ENCODE measurements around the gene SCG3.

The SCG3 gene

DNA sequence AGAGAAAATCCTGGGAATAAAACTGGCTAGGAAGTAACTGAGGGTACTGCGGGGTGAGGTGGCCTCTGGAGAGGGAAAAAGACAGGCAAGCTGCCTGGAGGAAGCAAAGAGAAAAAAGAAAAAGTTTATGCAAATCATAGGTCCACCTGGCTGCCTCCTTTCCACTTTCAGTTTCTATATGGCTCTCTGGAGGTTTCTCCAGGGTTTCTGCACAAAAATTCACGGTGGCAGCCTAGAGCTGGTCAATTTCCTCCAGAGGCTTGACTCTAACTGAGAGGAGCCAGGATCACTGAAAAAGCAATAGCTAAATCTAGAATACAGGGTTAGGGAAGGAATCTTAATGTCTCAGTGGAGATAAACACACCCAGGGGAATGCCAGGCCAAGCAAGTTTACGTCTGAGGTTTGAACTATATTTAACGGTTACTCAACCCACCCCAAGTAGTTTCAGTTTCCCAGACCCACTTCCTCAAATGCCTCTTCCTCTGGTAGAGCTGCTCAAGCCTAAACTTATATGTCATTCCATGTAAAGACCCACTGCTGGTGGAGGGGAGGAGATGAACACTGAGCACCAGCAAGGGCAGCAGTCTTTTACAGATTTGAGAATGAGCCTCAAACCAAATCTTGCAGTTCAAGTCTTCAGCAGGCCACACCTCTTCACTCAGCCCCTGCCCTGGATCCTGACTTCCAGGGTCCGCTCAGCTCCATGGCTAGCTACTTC lies 50.4 kb downstream of the SCG3 start:
- DNase-seq: peak; percentile 10

DNA sequence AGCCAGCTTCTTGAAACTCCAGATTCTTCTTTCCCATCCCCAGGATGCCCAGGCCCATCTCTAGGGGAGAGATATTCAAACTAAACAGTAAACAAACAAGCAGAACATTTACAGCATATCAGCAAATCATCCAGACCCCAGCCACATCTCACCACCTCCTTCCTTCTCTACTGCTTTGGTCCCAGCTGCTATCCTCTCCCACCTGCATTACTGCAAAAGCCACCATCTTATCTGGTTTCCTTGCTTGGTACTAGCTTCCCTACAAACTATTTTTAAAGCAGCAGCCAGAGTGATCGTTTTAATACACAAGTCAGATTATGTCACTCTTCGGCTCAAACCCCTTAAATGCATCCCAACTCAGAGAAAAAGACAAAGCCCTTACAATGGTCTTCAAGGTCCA lies 51.3 kb downstream of the SCG3 start:
- no peak for DNase-seq

DNA sequence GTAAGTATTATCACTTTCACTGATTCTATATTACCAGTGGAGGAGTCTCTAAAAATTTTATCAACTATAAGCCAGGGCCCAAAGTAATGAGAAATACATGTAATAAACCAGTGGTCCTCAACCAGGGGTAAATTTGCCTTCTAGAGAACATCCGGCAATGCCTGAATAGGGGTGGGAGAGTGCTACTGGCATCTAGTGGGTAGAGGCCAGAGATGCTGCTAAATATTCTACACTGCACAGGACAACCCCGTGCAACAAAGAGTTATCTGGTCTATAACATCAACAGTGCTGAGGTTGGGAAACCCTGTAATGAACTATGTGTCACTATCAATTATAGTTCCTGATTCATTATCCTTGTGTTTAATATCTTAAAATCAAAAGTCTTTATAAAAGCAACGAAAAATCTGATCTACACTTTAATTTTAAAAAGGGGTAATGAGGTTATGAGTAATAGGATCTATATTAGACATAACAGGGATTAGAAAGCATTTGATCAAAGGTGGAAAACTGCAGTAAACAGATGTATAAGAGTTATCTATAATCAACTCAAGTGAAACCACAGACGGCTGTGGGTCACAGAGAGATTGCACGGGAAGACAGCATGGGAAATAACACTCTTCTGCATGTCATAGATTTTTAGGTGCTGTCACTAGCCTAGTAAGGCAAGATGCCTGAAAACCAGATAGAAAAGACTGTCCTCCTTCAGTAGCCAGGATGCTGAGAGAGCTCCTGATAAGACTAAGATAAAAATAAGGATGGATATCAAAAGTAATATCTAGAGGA lies 54.1 kb downstream of the SCG3 start:
- DNase-seq: no peak

DNA sequence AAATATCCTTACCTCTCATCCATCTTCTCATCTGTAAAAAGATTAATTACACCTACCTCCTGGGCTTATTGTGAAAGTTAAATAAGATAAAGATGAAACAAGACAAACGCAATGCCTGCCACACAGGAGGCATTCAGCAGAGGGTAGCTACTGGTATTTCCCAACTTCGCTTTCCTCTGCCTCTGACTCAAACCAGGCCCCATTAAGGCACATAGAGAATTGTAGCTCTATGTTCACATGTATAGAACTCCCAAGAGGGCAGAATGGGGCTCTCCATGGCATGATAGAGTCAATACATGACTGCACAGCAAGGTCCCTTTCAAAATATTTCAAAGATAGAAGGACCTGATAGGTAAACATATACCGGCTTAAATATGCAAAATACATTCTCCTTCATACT lies 54.8 kb downstream of the SCG3 start:
- no peak for DNase-seq

DNA sequence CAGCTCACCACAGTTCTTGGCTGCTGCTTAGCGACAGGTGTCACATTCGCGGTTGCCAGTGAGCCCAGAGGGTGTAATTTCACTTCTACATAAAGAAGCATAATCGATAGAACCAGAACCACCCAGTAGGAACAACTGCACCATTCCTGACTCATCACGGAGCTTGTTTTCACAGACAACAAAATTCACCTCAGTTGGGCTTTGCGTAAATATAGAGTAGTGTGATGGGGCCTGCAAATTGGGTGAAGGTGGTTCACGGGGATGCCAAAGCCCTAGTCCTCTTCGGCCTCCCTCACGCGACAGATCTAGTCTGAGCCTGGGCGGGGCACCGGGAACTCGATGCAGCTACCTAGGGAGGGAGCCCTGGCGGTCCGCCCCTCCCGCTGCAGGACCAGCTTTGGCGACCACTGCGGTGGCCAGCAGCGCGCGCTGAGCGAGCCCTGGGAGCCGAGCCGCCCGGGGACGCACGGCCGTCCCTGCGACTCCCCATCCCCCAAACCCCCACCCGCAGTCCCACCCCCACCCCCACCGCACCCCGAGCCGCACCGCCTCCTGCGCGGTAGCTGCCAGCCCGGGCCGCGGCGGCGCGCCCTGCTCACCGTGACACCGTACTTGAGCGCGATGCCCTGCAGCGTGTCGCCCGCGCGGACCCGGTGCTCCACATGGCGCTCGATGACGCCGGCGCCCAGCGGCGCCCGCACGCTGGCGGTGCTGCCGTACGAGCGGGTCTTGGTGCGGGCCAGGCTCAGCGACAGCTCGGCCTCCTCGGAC lies 55.6 kb downstream of the SCG3 start:
- peak; percentile 34 for DNase-seq

DNA sequence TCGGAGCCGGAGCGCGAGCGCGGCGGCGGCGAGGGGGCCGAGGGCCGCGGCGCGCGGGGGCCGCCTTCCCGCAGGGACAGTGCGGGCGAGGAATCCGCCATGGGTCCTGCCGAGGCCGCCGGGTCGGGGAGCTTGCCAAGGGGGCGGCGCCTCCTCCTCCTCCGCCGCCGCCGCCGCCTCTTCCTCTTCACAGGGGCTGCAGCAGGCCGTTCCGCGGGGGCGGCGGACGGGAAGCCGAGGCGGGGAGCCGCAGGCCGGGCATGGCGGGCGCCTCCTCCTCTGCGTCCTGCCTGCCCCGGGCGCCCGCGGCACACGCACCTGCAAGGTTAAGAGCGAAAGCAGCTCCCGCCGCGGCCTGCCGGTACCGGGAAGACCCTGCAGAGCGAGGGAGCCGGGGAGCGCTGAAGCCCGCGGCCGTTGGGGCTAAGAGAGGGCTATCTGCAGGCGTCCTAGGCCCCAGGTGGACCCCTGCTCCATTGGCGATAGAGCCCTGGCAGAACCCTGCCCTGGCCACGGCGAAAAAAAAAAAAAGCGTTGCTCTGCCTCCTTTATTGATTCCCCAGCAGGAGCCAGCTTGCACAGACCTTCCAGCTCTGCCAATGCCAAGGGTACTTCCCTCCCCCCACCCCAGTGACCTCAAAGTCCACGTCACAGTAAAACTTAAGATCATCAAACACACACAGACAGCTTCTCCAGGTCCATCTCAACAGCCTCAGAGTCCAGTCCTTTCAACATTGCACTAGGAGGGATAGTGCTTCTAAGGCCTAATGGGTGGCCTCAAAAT lies 56.4 kb downstream of the SCG3 start, which contains the start of gene LYSMD2:
TSS of gene LYSMD2 (minus strand) at position 134 of the 784 bp plus-strand sequence. CDS start at position 101, 33 bp downstream.
- peak; percentile 57 for DNase-seq

DNA sequence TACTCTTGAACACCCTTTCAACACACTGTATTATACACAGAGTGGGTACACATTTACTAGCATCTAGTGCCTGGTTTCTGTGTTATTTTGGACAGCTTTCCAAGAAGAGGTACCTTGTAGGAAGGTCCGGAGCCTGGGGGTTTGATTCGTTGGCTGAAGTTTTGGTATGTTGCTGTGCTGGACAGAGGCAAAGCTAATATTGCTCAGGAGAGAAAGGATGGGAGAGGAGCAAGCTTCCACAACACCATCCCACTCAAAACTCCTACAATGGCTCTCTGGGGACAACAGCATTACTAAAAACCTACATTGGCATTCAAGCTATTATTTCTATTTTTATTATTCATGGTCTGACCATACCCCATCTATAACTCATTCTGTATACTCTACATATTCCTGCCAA lies 57.2 kb downstream of the SCG3 start:
- no peak for DNase-seq

DNA sequence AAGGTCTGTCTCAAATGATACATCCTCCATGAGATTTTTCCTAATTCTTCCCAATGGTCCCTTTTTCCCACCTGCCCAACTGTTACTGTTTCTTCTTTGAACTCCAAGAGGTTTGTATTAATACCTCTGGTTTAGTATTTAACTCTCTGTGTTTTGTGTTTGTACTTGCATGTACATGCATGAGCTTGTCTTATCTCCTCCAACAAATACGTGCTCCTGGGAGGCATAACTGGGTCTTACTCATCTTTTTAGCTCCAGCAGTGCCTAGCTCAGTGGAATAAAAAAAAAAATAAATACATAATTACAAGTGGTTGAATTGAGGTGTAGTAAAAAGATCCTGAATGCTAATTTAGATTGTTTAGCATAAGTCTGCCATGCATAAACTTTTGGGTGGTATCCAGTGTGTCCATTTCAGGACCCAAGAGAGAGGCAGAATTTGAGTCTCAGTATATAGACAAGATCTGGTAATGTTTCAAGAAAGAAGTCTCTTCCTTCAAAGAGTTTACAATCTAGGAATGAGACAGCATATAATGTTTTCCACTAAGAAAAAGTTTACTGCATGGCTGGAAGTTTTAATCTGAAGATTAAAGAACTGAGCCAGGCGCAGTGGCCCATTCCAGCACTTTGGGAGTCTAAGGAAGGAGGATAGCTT lies 57.9 kb downstream of the SCG3 start:
- no peak for DNase-seq

DNA sequence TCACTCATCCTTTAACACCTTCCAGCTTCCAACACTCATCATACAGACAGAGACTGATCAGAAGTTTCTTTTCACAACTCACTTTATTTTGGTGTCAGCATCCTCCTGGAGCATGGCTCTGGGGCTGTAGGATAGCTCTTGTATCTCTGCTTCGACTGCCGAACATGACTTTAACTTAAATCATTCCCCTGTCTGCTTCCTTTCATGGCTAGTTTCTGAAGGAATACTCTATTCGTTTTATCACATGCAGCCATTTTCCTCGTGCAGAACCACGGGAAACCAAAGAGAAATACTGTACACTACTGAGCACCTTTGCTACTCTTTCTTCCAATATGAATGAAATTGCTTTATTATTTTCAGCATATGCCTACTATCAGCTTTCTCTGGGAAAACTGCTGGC lies 68.0 kb downstream of the SCG3 start:
- no peak for DNase-seq

DNA sequence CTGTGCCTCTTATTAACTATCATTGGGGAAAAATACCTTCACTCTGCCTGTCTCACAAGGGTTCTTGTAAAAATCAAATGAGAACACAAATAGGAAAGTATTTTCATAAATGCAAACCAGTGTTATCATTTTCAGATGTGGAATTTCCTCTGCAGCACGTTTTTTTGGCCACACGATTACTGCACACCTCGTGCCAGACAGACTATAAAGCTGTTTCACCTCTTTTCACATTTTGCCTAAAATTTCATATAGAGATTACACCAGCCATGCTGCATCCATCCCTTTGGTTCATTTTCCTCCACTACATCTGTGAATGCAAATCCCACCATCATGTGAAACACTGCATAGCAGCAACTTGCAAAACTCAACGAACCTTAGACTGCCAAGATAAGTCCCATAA lies 68.9 kb downstream of the SCG3 start:
- DNase-seq: no peak

DNA sequence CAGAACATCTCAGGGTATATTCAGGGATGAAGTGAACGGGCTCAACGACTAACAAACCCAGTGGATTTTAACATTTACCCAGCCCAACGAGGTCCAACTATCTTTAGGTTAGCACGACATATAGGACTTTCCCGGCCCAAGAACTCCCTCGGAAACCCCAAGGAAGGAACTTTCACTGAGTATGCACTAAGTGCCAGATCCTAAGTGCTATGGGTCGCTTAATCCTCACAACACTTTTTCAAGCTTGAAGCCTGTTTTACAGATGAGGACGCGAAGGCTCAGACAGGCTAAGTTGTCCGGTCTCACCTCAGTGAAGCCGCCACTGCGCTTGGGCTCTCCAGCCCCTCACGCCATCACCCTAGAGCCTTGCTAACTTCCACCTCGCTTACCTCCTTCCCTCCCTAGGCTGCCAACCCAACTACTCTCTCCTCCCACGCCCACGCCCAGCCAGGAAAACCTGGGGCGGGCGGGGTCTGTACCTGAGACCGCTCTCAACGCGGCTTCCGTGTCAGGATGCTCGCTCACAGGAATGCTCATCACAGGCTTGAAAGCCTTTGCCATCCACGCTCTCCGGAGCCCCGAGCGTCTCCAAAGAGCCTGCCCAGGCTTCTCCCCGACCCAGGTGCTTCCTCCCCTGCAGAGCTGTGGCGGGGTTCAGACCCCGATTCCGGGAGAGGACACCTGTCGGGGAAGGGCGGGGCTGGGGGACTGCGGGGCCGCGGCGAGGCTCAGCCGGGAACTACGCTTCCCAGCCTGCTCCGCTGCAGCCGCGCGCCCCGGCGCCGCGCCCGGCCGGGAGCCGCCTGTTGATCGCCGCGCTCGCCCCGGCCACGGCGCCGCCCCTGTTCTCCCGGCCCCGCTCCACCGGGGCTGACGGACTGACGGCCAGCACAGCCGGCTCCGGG lies 69.7 kb downstream of the SCG3 start, which contains the start of gene TMOD2:
TSS of gene TMOD2 (plus strand) at position 806 of the 905 bp plus-strand sequence. CDS start 14,845 bp downstream, outside the sequence.
- peak; percentile 40 for DNase-seq

DNA sequence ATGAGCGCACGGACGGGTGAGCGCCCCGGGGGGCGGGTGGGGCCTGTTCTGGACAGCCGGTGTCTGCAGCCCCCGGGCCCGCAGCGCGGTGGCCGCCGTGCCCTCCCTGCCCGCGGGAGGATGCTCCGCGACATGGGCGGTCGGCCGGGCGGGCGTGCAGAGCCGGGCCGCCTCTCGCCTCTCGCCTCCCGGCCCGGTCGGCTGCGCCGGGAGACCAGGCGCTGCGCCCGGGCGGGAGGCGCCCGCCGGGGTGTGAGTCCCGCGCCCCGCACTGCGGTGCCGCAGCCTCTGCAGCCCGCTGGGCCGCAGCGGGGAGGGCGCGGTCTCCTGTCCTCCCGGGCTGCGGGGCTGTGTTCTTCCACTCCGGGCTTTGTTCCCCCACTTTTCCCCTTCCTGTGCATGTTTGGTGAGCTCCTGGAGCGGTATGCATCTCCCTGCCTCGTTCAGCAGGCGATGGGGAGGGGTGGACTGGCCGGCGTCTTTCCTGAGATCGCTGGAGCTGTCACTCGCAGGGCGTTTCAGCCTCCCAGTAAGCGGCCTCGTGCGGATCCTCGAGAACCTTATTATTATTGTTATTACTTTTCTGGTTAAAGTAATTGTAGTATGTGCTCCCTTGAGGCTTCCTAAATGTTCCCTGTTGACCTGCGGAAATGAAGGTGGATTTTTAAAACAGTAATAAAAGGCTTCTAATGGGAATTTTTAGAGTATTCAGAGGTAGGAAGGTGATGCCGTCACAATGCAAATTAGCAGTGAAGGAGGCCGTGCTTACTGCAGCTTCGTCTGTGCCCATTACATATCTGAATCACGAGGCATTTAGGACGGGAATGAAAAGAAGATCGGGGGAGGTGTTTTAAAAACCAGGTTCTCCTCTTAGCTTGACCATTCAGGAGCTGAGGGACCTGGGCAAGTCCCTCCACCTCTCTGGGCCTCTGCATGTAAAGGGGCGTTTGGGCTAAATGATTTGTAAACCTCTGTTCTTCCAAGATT lies 70.7 kb downstream of the SCG3 start:
- no peak for DNase-seq

DNA sequence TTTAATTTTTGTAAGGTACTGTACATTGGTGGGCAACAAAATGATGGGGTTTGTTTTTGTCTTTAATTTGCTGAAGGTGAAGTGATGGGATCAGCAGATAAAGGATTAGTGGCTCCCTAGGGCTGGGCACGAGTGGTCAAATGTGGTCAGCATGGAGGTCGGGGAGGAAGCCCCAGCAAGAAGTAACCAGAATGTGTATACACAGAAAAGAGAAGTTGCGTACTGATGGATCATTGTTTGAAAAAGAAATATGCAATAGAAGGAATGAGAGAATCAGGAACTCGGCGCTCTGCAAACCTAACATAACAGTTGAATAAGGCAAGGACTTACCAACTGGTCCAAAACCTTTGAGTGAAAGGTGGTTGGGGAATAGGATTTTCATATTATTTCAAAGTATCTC lies 71.6 kb downstream of the SCG3 start:
- no peak for DNase-seq

DNA sequence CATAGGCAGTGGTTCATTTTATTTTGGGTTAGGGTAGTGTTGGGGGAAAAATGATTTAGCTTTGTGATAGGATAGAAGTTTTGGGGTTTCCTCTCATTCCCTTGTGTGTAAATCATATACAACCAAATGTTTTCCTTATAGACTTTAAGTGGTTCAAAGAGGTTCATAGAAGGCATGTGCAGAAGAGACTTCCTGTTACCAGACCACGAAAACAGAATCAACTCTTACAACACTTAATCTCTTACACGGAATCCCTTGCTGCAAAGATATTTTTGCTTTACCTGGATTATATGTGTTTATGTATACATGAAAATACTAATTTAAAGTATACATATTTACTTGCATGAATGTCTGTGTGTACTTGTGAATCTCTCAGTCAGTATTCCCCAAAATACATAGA lies 73.0 kb downstream of the SCG3 start:
- DNase-seq: no peak

DNA sequence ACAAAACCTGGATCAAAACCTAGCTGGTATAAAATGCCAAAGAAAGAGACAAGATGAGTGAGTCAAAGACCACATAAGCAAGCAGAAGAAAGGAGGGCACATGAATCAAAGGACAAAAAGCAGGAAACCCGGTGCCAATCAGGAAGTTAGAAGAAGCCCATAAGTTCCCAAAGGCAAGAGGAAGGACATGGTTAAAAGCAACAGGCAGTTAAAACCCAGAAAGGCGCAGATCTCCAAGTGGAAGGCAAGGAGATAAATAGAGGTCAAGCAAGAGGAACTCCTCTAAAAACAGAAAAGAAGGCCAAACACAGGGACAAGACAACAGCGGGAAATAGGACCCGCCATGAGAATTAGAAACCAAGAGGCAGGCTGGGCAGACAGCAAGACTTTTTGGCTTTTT lies 74.5 kb downstream of the SCG3 start:
- no peak for DNase-seq

DNA sequence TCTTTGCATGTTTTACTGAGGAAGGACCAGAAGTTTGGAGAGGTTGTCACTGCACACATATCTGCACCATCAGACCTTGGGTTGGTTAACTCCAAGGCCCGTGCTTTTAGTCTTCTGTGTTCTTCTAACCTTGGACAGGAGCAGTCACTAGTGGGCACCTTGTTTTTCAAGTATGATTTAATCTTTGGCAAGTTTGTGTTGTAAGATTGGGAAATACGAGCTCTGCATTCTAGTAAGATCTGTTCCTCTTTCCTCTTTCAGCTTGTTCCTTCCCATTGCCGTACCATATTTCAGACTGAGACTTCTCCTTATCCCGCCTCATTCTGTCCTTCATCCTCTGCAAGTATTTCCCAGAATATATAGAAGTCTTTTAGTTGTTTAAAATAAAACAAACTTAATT lies 75.2 kb downstream of the SCG3 start:
- DNase-seq: no peak

DNA sequence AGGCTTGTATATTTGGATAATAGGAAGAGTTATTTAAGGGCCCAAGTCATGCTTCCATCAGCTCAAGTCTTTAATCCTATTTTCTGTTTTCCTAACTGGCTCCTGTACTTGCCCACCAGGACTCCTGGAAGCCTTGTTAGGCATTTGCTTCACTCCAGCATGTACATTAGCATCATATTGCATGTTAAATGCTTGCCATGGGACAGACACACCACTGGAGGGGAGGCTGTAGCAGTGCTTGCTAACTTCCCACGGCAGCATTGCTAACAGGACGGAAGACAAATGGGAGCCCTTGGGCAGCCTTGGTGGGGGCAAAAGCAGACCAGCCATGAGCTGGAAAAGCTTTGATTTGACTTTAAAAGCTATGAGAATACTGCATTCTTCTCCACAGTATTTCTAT lies 76.1 kb downstream of the SCG3 start:
- DNase-seq: no peak

DNA sequence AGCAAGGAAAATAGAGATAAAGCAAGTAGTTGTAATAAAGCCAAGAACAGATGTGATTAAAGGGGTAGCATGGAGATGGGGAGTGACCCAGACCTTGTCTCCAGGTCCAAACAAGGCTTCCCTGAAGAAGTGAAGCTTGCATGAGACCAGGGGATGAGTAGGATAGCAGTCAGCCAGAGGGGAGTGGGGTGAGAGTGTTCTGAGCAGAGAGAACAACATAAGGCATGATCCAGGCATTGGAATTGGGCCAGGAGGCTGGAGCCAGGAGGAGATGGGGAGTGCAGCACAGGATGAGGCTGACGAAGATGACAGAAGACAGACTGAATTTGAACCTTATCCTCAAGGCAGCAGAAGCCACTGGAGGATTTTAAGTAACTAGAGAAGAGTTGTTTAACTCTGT lies 77.3 kb downstream of the SCG3 start:
- no peak for DNase-seq

DNA sequence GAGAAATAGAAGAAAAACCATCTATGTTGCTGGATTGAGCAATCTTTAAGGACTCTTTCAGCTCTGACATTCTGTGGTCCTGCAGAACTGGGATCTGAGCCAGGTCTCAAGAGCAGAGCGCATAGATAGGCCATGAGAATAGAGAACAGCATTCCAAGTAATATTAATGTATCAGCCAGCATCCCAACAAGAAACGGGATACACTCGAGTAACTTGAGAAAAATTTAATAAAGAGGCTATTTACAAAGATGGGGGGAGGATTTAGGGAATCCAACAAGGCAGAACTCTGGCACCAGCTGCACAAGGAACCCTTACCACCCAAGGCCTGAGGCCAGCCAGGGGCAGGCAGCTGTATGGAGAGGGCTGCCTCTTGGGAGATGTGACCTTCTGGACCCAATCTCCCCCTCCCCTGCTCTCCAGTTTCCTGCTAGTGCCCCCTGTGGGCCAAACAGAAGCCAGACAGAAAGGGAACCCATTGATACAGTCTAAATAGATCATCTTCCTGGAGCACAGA lies 78.3 kb downstream of the SCG3 start:
- DNase-seq: no peak

DNA sequence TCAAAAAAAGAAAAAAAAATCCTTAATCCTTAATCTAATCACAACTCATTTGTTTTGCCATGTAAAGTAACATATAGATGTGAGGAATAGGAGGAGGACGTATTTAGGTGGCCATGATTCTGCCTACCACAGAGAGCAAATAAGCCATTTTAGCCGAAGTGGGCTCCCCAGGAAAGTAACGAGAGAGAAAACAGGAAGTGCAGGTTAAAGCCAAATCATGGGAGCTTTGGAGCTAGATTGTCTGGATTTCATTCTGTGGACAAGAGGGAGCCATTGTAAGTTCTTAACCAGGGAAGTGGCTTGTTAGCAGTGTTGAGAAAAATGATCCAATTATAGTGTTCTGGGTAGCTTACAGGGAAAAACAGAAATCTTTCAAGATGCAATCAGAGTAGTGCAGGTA lies 79.5 kb downstream of the SCG3 start:
- no peak for DNase-seq

All from activated CD4-positive, alpha-beta T cell treated with anti-CD3 and anti-CD28 coated beads for 1 hour (primary cell).